Ovary (tissue), 9 donors: Measurements from ENCODE around the gene PMM2. TPM values are rescaled to one million over a fixed set of nuclear protein-coding genes. Genes with fewer than 3 reads are reported as not detected.

Source experiments
- DNase-seq, 5 donors: peaks; one replicate each; pipeline ENCODE4 v3.0.0-alpha.2; 2019 to 2020
- H3K27ac ChIP-seq, 2 donors: fragments of 200-600 bp; one replicate each; pipeline versions ENCODE4 v1.5.1 to v1.8.0; 2019 to 2022
- H3K27me3 ChIP-seq: fragments of 200-600 bp; one replicate; pipeline ENCODE4 v1.8.0; 2022
- H3K36me3 ChIP-seq: fragments of 200-600 bp; sonication (generic); one replicate; pipeline ENCODE4 v1.5.1; 2019
- H3K4me1 ChIP-seq: one replicate; pipeline ENCODE4 v1.8.1; 2013; ENCODE audit warnings: mild to moderate bottlenecking, moderate library complexity; ENCODE audit not compliant: insufficient read depth
- H3K4me3 ChIP-seq: fragments of 200-600 bp; sonication (generic); one replicate; pipeline ENCODE4 v1.5.1; 2017
- H3K9me3 ChIP-seq, 2 donors: fragments of 200-600 bp in 1 of 2; sonication (generic) in 1 of 2; one replicate each; pipeline versions ENCODE4 v1.5.1 to v1.8.1; 2013 to 2019; ENCODE audit warnings: mild to moderate bottlenecking in 1 of 2, moderate library complexity in 1 of 2
- EP300 ChIP-seq: sonication (generic); formaldehyde crosslinking; IDR thresholded peaks from one replicate; pipeline ENCODE4 v1.6.1; 2017; ENCODE audit warnings: antibody characterized with exemption
- POLR2A ChIP-seq: fragments of 450-650 bp; IDR thresholded peaks from one replicate; pipeline ENCODE4 v1.6.1; 2017; ENCODE audit warnings: antibody characterized with exemption, mild to moderate bottlenecking, moderate library complexity
- WGBS, 3 donors: extraction: QIAGEN DNeasy Blood & Tissue Kit in 1 of 3; methylation state at CpG; one replicate each; pipeline versions ENCODE4 v1.1.5 to v1.1.7; 2013 to 2017; 5-methylcytosine and 5-hydroxymethylcytosine counted together
- intact Hi-C, 4 donors: fragments of 100-400 bp; cut with DNase I; formaldehyde crosslinking; loops; one replicate each; pipeline versions ENCODE4 v1.11.0 to v1.15.1; 2022 to 2023
- polyA plus RNA-seq, 2 donors: library from polyadenylated mRNA; stranded (reverse); fragments of 200-250 nt in 1 of 2; fragments of 350-450 nt in 1 of 2; fragmentation: Illumina TruSeq in 1 of 2; extraction: RNeasy Lipid Tissue Mini Kit (QIAGEN cat#74804) in 1 of 2; gene quantifications; one replicate each; pipeline ENCODE4 v1.2.3, GENCODE V29; 2013 to 2014
- total RNA-seq, 7 donors: library from RNA; depleted of rRNA in 2 of 7; stranded (reverse); fragments of >200 nt in 2 of 7; fragmentation: NEBNext Ultra II Directional in 3 of 7; extraction: Animal tissue kit (Norgen Biotek cat#: 25700) in 3 of 7; gene quantifications; one replicate each; pipeline versions ENCODE4 v1.1.0 to v1.2.4, GENCODE V29; 2016 to 2023
- TF ChIP-seq, protein P1 (sequence below), 3 donors: fragments of 450-650 bp in 2 of 3; fragments of 200-600 bp in 1 of 3; IDR thresholded peaks; one replicate each; pipeline versions ENCODE4 v1.5.1 to v1.8.0; 2016 to 2022; ENCODE audit warnings: antibody characterized with exemption in 3 of 3, mild to moderate bottlenecking in 1 of 3
- donor health status: DM: no; HTN: no; CAD: no; lungs with moderate emphysema.
- donor health status: DM: no; HTN: no; CAD: no.
- donor health status: Bipolar disorder and iron deficiency.
- donor health status: DM: yes; HTN: yes; CAD: no.
- donor health status: DM: no; HTN: no; CAD: no.
- donor health status: DM: yes; HTN: yes; CAD: no.

PMM2 gene
- total and polyA plus RNA-seq, 9 donors, result 9.6 to 38.6 (median 23.1) TPM

- H3K4me3 ChIP-seq, result no peak overlapping the region
- H3K36me3 ChIP-seq, result no peaks in the 10 kb centered on the region
- DNase-seq, result no peak
- 88 to 90% (median 88%) methylated on average over 8 of the region's 8 CpGs for WGBS, 3 donors
- no peaks in the 10 kb centered on the region for H3K27me3 ChIP-seq
- H3K27ac ChIP-seq, result no peak overlapping the region
- TF ChIP-seq EP300 (no peak), POLR2A (no peak)
- TF ChIP-seq, protein P1, sequence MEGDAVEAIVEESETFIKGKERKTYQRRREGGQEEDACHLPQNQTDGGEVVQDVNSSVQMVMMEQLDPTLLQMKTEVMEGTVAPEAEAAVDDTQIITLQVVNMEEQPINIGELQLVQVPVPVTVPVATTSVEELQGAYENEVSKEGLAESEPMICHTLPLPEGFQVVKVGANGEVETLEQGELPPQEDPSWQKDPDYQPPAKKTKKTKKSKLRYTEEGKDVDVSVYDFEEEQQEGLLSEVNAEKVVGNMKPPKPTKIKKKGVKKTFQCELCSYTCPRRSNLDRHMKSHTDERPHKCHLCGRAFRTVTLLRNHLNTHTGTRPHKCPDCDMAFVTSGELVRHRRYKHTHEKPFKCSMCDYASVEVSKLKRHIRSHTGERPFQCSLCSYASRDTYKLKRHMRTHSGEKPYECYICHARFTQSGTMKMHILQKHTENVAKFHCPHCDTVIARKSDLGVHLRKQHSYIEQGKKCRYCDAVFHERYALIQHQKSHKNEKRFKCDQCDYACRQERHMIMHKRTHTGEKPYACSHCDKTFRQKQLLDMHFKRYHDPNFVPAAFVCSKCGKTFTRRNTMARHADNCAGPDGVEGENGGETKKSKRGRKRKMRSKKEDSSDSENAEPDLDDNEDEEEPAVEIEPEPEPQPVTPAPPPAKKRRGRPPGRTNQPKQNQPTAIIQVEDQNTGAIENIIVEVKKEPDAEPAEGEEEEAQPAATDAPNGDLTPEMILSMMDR (IDR thresholded peaks at IDR 0.05), result no peak
- intact Hi-C loops, result no loop called here
- H3K9me3 ChIP-seq, result no peaks in the 10 kb centered on the region
- peaks cover 10% of the 10 kb centered on the region for H3K4me1 ChIP-seq
Observed at GRCh38 chr16:8851761-8852403, 54.2 kb downstream of the PMM2 start.

DNA sequence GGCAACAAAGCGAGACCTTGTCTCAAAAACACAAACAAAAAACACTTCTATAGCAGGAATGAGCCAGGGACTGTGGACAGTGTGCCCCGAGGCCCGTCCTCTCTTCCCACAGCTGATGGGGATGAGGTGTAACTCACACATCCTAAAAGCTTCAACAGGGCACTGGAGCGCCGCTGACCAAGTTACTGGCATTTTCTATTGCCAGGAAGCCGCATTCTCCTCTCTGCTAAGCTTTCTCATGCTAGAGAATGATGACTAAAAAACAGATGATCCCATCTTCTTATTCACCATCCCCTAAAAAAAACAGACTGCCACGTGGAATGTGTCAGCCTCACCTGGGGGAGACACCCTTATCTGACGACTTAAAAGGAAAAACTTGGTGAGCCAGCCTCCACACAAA, 54.9 kb downstream of the PMM2 start:
- intact Hi-C loops, result no loop called here
- no peaks in the 10 kb centered on the region for H3K9me3 ChIP-seq
- H3K36me3 ChIP-seq, result no peaks in the 10 kb centered on the region
- WGBS, 3 donors, result 63 to 72% (median 68%) methylated on average over 8 of the region's 8 CpGs
- H3K4me1 ChIP-seq, result peaks cover 10% of the 10 kb centered on the region
- no peaks in the 10 kb centered on the region for H3K27me3 ChIP-seq
- H3K4me3 ChIP-seq, result no peak overlapping the region
- DNase-seq, result no peak
- no peak overlapping the region for H3K27ac ChIP-seq
- TF ChIP-seq EP300, result no peak
- no peak for TF ChIP-seq POLR2A
- TF ChIP-seq, protein P1 (IDR thresholded peaks at IDR 0.05), result no peak

DNA sequence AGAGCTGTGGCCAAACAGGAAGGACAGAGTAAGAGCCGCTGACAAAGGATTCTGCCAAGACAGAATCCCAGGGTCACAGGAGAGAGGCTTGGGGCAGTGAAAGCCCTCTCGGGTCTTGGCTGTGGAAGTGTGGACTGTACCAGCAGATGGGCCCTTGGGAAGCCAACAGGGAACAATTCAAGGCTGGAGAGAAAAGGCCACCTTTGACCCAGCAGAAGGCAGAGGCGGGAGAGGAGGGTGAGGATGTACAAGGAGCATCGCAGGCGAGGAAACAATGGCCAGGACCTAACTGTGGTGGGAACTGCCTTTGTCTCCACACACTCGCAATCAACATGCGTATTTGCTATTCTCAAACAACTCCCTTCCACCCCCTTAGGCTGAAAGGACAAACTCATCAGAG, 55.5 kb downstream of the PMM2 start:
- TF ChIP-seq POLR2A, result no peak
- no peak for TF ChIP-seq EP300
- TF ChIP-seq, protein P1 (IDR thresholded peaks at IDR 0.05), result no peak
- Histone ChIP-seq H3K4me3 (no peak overlapping the region), H3K4me1 (peaks cover 10% of the 10 kb centered on the region), H3K27ac (no peak overlapping the region), H3K27me3 (no peaks in the 10 kb centered on the region), H3K9me3 (no peaks in the 10 kb centered on the region), H3K36me3 (no peaks in the 10 kb centered on the region)
- peak in 1 of 5 donors; percentile 48 for DNase-seq
- WGBS, 3 donors, result 43 to 64% (median 63%) methylated on average over 7 of the region's 7 CpGs
- intact Hi-C loops, result no loop called here

DNA sequence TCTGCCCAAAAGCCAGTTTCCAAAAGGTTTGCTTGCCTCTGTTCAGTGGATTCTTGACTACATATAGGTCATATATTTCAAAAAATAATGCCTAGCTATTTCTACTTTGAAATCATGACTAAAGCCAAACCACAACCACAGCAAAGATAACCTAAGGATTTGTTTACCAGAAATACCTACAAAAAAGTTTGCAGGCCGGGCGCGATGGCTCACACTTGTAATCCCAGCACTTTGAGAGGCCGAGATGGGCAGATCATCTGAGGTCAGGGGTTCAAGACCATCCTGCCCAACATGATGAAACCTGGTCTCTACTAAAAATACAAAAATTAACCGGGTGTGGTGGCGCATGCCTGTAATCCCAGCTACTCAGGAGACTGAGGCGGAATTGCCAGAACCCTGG, 56.0 kb downstream of the PMM2 start:
- intact Hi-C loops, result no loop called here
- Histone ChIP-seq H3K36me3 (no peaks in the 10 kb centered on the region), H3K4me1 (peaks cover 10% of the 10 kb centered on the region), H3K9me3 (no peaks in the 10 kb centered on the region), H3K27ac (no peak overlapping the region), H3K27me3 (no peaks in the 10 kb centered on the region), H3K4me3 (no peak overlapping the region)
- TF ChIP-seq, protein P1 (IDR thresholded peaks at IDR 0.05), result no peak
- TF ChIP-seq POLR2A (no peak), EP300 (no peak)
- no peak for DNase-seq
- WGBS, 3 donors, result 68 to 81% (median 68%) methylated on average over 7 of the region's 7 CpGs
